Astrocyte (in vitro differentiated cells and primary cell): ENCODE measurements around the gene TCEAL4. TPM values are rescaled to one million over a fixed set of nuclear protein-coding genes. Genes with fewer than 3 reads are reported as not detected.

ENCODE experiments used
- DNase-seq: peaks from one replicate; pipeline ENCODE4 v3.0.0-alpha.2; 2010; ENCODE audit warnings: low read depth
- FAIRE-seq: peaks from 2 replicates; lab custom pipeline; 2011; peaks lifted over from hg19 to GRCh38; lab: Jason Lieb, UNC
- H2AFZ ChIP-seq: 2 replicates; pipeline ENCODE4 v1.6.0; 2012; ENCODE audit warnings: low read depth, low read length, inconsistent platforms
- H3K27ac ChIP-seq: 2 replicates; pipeline ENCODE4 v1.5.1; 2011; ENCODE audit warnings: low read depth, low read length, inconsistent platforms
- H3K27me3 ChIP-seq: 2 replicates; pipeline ENCODE4 v1.6.0; 2011; ENCODE audit warnings: low read length, inconsistent platforms; ENCODE audit not compliant: insufficient read depth
- H3K36me3 ChIP-seq: 2 replicates; pipeline ENCODE4 v1.5.1; 2011; ENCODE audit warnings: low read length, inconsistent platforms; ENCODE audit not compliant: insufficient read depth
- H3K4me1 ChIP-seq: 2 replicates; pipeline ENCODE4 v1.5.1; 2011; ENCODE audit warnings: low read length, inconsistent platforms; ENCODE audit not compliant: insufficient read depth
- H3K4me2 ChIP-seq: 2 replicates; pipeline ENCODE4 v1.6.0; 2012; ENCODE audit warnings: low read length, inconsistent platforms
- H3K4me3 ChIP-seq: 2 replicates; pipeline ENCODE4 v1.5.1; 2011; ENCODE audit warnings: low read depth, mild to moderate bottlenecking, low read length, inconsistent platforms; ENCODE audit not compliant: insufficient read depth
- H3K79me2 ChIP-seq: 2 replicates; pipeline ENCODE4 v1.6.0; 2012; ENCODE audit warnings: mild to moderate bottlenecking, low read length, inconsistent platforms; ENCODE audit not compliant: insufficient read depth
- H3K9ac ChIP-seq: 2 replicates; pipeline ENCODE4 v1.6.0; 2012; ENCODE audit warnings: mild to moderate bottlenecking, low read length, inconsistent platforms
- H3K9me3 ChIP-seq: 2 replicates; pipeline ENCODE4 v1.5.1; 2012; ENCODE audit warnings: low read depth, mild to moderate bottlenecking, low read length, inconsistent platforms; ENCODE audit not compliant: insufficient read depth
- H4K20me1 ChIP-seq: 2 replicates; pipeline ENCODE4 v1.6.0; 2012; ENCODE audit warnings: low read length, inconsistent platforms; ENCODE audit not compliant: insufficient read depth
- H3K27ac Mint-ChIP-seq: one replicate; pipeline ENCODE4 v1.8.0; 2021; ENCODE audit warnings: mild to moderate bottlenecking, mixed read lengths; ENCODE audit not compliant: unreplicated experiment
- H3K27me3 Mint-ChIP-seq: one replicate; pipeline ENCODE4 v1.8.0; 2021; ENCODE audit warnings: low read depth, mixed read lengths; ENCODE audit not compliant: unreplicated experiment
- H3K36me3 Mint-ChIP-seq: one replicate; pipeline ENCODE4 v1.8.0; 2021; ENCODE audit warnings: low read depth, mixed read lengths; ENCODE audit not compliant: unreplicated experiment
- H3K4me1 Mint-ChIP-seq: one replicate; pipeline ENCODE4 v1.8.0; 2021; ENCODE audit warnings: low read depth, mixed read lengths; ENCODE audit not compliant: unreplicated experiment
- H3K4me3 Mint-ChIP-seq: one replicate; pipeline ENCODE4 v1.8.0; 2021; ENCODE audit warnings: mild to moderate bottlenecking, moderate library complexity, mixed read lengths; ENCODE audit not compliant: unreplicated experiment
- H3K9me3 Mint-ChIP-seq: one replicate; pipeline ENCODE4 v1.8.0; 2021; ENCODE audit warnings: mild to moderate bottlenecking, mixed read lengths; ENCODE audit not compliant: unreplicated experiment
- EZH2 ChIP-seq: IDR thresholded peaks from 2 replicates; pipeline ENCODE4 v1.6.1; 2012; ENCODE audit warnings: mild to moderate bottlenecking, low read length, inconsistent platforms; ENCODE audit not compliant: insufficient read depth
- total RNA-seq: library from RNA; stranded (reverse); gene quantifications from 2 replicates; pipeline ENCODE4 v1.2.1, GENCODE V29; 2021
- TF ChIP-seq, protein P1 (sequence below): IDR thresholded peaks from 2 replicates; pipeline ENCODE4 v1.5.1; 2011; ENCODE audit warnings: low read depth, mild to moderate bottlenecking, inconsistent platforms, low read length, moderate library complexity; ENCODE audit not compliant: insufficient read depth

TCEAL4 gene
- total RNA-seq, 1 donor from 2014 or later = 51.3 TPM

DNA sequence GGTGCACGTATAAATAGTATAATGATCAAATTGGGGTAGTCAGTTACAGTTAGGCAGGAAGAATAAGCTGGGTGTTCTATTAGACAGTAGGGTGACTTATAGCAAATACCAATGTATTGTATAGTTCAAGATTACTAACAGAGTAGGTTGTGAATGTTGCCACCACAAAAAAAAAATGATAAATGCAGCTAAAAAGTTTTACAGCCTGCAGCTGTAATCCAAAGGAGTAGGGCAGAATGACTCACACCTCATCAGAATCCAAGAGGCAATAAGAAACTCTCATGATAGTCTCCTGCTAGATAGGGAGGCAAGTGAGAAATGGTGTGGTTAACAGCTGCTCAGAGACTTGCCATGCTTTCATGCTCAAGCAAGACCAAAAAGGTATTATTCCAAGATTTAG is 19.6 kb upstream of the TCEAL4 start:
- peaks cover 7% of the 10 kb centered on the region for H3K4me1 Mint-ChIP-seq
- Histone ChIP-seq H3K4me3 (no peak overlapping the region), H3K9ac (no peak overlapping the region), H3K36me3 (no peaks in the 10 kb centered on the region), H3K4me2 (no peak overlapping the region), H3K27ac (no peak overlapping the region), H3K9me3 (no peaks in the 10 kb centered on the region), H4K20me1 (no peaks in the 10 kb centered on the region), H2AFZ (no peak overlapping the region), H3K27me3 (no peaks in the 10 kb centered on the region), H3K4me1 (peaks cover 3% of the 10 kb centered on the region), H3K79me2 (no peaks in the 10 kb centered on the region)
- H3K27me3 Mint-ChIP-seq = no peaks in the 10 kb centered on the region
- peak; percentile 99 for FAIRE-seq
- no peaks in the 10 kb centered on the region for H3K9me3 Mint-ChIP-seq
- no peak overlapping the region for H3K4me3 Mint-ChIP-seq
- no peak overlapping the region for H3K27ac Mint-ChIP-seq
- TF ChIP-seq, protein P1, sequence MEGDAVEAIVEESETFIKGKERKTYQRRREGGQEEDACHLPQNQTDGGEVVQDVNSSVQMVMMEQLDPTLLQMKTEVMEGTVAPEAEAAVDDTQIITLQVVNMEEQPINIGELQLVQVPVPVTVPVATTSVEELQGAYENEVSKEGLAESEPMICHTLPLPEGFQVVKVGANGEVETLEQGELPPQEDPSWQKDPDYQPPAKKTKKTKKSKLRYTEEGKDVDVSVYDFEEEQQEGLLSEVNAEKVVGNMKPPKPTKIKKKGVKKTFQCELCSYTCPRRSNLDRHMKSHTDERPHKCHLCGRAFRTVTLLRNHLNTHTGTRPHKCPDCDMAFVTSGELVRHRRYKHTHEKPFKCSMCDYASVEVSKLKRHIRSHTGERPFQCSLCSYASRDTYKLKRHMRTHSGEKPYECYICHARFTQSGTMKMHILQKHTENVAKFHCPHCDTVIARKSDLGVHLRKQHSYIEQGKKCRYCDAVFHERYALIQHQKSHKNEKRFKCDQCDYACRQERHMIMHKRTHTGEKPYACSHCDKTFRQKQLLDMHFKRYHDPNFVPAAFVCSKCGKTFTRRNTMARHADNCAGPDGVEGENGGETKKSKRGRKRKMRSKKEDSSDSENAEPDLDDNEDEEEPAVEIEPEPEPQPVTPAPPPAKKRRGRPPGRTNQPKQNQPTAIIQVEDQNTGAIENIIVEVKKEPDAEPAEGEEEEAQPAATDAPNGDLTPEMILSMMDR = no peak
- no peak for TF ChIP-seq EZH2
- no peaks in the 10 kb centered on the region for H3K36me3 Mint-ChIP-seq
- peak; percentile 75 for DNase-seq

DNA sequence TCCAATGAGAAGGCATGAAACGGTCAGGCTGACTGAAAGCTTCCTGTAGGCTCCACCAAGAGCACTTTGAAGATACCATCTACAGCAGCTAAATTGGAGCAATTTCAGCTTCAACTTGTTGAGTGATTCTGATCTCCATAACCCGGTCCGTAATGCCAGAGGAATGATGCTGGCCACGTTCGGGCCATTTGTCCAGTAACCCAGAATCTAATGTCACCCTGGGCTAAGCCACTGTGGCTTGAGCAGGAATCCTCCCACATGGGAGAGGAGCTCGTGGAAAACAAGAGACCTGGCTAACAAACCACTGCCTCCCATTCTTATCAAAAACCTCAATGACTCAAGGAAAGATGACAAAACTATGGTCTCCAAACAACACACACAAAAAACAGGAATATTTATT is 14.2 kb upstream of the TCEAL4 start:
- peaks cover 3% of the 10 kb centered on the region for H3K27me3 Mint-ChIP-seq
- H3K36me3 Mint-ChIP-seq = no peaks in the 10 kb centered on the region
- Histone ChIP-seq H3K4me2 (no peak overlapping the region), H3K36me3 (no peaks in the 10 kb centered on the region), H3K9ac (no peak overlapping the region), H3K4me3 (no peak overlapping the region), H2AFZ (no peak overlapping the region), H3K9me3 (no peaks in the 10 kb centered on the region), H3K27ac (no peak overlapping the region), H3K79me2 (no peaks in the 10 kb centered on the region), H3K4me1 (no peaks in the 10 kb centered on the region), H4K20me1 (no peaks in the 10 kb centered on the region), H3K27me3 (no peaks in the 10 kb centered on the region)
- FAIRE-seq (peak; percentile 59), DNase-seq (no peak)
- no peaks in the 10 kb centered on the region for H3K9me3 Mint-ChIP-seq
- no peaks in the 10 kb centered on the region for H3K4me1 Mint-ChIP-seq
- no peak for TF ChIP-seq EZH2
- TF ChIP-seq, protein P1 = no peak
- no peak overlapping the region for H3K27ac Mint-ChIP-seq
- H3K4me3 Mint-ChIP-seq = no peak overlapping the region

DNA sequence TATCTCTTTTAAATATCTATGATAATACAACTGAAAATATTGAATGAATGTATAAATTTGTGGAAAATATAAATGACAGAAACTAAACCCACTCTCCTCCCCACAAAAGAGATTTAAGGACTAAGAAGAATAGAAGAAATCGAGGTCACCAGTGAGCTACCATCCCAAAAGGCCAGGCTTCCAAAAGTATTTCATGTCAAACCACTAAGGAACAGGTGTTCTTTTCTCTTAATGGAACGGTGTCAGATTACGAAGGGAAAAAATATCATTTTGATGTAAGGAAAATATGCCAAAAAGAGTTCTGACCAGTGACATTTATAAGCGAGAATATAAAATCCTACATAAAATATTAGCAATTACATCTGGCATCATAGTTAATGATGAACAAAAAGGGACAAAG is 13.6 kb upstream of the TCEAL4 start:
- Histone ChIP-seq H3K79me2 (no peaks in the 10 kb centered on the region), H3K9ac (no peak overlapping the region), H3K4me3 (no peak overlapping the region), H3K4me1 (no peaks in the 10 kb centered on the region), H2AFZ (no peak overlapping the region), H3K27ac (no peak overlapping the region), H3K27me3 (no peaks in the 10 kb centered on the region), H3K36me3 (no peaks in the 10 kb centered on the region), H3K9me3 (no peaks in the 10 kb centered on the region), H4K20me1 (no peaks in the 10 kb centered on the region), H3K4me2 (no peak overlapping the region)
- H3K27me3 Mint-ChIP-seq = peaks cover 3% of the 10 kb centered on the region
- no peak overlapping the region for H3K4me3 Mint-ChIP-seq
- H3K9me3 Mint-ChIP-seq = no peaks in the 10 kb centered on the region
- FAIRE-seq (peak; percentile 60), DNase-seq (no peak)
- no peaks in the 10 kb centered on the region for H3K36me3 Mint-ChIP-seq
- no peak overlapping the region for H3K27ac Mint-ChIP-seq
- TF ChIP-seq, protein P1 = no peak
- TF ChIP-seq EZH2 = no peak
- no peaks in the 10 kb centered on the region for H3K4me1 Mint-ChIP-seq
